HG02870 (cell line): ENCODE measurements around the gene HAPLN2.

Experiments used
- ATAC-seq: cut with Tn5 transposase; IDR thresholded peaks from one replicate; pipeline ENCODE4 v1.9.1; 2021; ENCODE audit warnings: mild to moderate bottlenecking, moderate library complexity; ENCODE audit not compliant: unreplicated experiment

The HAPLN2 gene

GRCh38 chr1:156660752-156661112 is 41.5 kb downstream of the HAPLN2 start:
- ATAC-seq: no peak

GRCh38 chr1:156662005-156662799 is 43.0 kb downstream of the HAPLN2 start:
- no peak for ATAC-seq

GRCh38 chr1:156662800-156663055 is 43.5 kb downstream of the HAPLN2 start:
- no peak for ATAC-seq

- no peak for ATAC-seq
These were observed 44.0 kb downstream of the HAPLN2 start for GRCh38 chr1:156663178-156663577.

- no peak for ATAC-seq
These were observed 45.0 kb downstream of the HAPLN2 start for GRCh38 chr1:156664046-156664766.

- ATAC-seq: no peak
These were observed 45.7 kb downstream of the HAPLN2 start for GRCh38 chr1:156664767-156665411.

- ATAC-seq: no peak
These were observed 46.3 kb downstream of the HAPLN2 start for GRCh38 chr1:156665539-156665938.

- ATAC-seq: no peak
These were observed 47.8 kb downstream of the HAPLN2 start for GRCh38 chr1:156666862-156667609.

GRCh38 chr1:156667610-156667967 is 48.4 kb downstream of the HAPLN2 start:
- no peak for ATAC-seq

GRCh38 chr1:156667968-156668709 is 48.9 kb downstream of the HAPLN2 start:
- no peak for ATAC-seq

GRCh38 chr1:156668801-156669637 is 49.8 kb downstream of the HAPLN2 start:
- no peak for ATAC-seq

GRCh38 chr1:156669794-156670193 is 50.6 kb downstream of the HAPLN2 start:
- ATAC-seq: no peak

GRCh38 chr1:156670359-156670758 is 51.1 kb downstream of the HAPLN2 start:
- no peak for ATAC-seq

- no peak for ATAC-seq
These were observed 51.6 kb downstream of the HAPLN2 start for GRCh38 chr1:156670791-156671190.

- no peak for ATAC-seq
These were observed 52.6 kb downstream of the HAPLN2 start for GRCh38 chr1:156671804-156672203.

- no peak for ATAC-seq
These were observed 54.3 kb downstream of the HAPLN2 start for GRCh38 chr1:156673387-156674121.
